IMR-90 (cell line): ENCODE measurements around the gene PBX4. TPM values are rescaled to one million over a fixed set of nuclear protein-coding genes. Genes with fewer than 3 reads are reported as not detected.

Source experiments
- ATAC-seq: fragments of 200-7000 bp; cut with Tn5 transposase; 2 replicates; pipeline ENCODE4 v1.9.1; 2020; ENCODE audit warnings: low read depth, mild to moderate bottlenecking, moderate library complexity
- BruUV-seq: library from RNA; stranded (reverse); fragments of 400-500 nt; replicated peaks from 2 replicates; lab custom pipeline; 2021; lab: Mats Ljungman, UMichigan
- CTCF ChIA-PET: fragments of 300-600 bp; formaldehyde crosslinking; extraction: SDS; loops from one replicate; lab custom pipeline; 2021; ENCODE audit warnings: antibody characterized with exemption; lab: Yijun Ruan, JAX
- POLR2A ChIA-PET: fragments of 300-600 bp; sonication (Branson Sonifier 250); formaldehyde crosslinking; loops from one replicate; lab custom pipeline; 2022; ENCODE audit warnings: antibody characterized with exemption; ENCODE audit not compliant: unreplicated experiment; lab: Charles Lee
- DNase-seq: peaks from one replicate; pipeline ENCODE4 v3.0.0; 2013
- H2AFZ ChIP-seq: replicated peaks from 2 replicates; pipeline ENCODE3; 2013; ENCODE audit warnings: low read length, mild to moderate bottlenecking; ENCODE audit not compliant: poor library complexity
- H2AK5ac ChIP-seq: 2 replicates; pipeline ENCODE4 v1.6.1; 2013; ENCODE audit warnings: low read depth, low read length, inconsistent platforms
- H2AK9ac ChIP-seq: replicated peaks from 2 replicates; pipeline ENCODE3; 2013; ENCODE audit warnings: mild to moderate bottlenecking, low read depth, low read length, moderate library complexity; ENCODE audit not compliant: poor library complexity
- H2BK120ac ChIP-seq: 2 replicates; pipeline ENCODE4 v1.6.1; 2013; ENCODE audit warnings: low read depth, low read length, inconsistent platforms
- H2BK15ac ChIP-seq: 3 replicates; pipeline ENCODE4 v1.6.1; 2013; ENCODE audit warnings: low read depth, low read length, inconsistent platforms
- H2BK20ac ChIP-seq: 2 replicates; pipeline ENCODE4 v1.6.1; 2013; ENCODE audit warnings: low read depth, mild to moderate bottlenecking, inconsistent platforms, low read length, moderate library complexity
- H2BK5ac ChIP-seq: 2 replicates; pipeline ENCODE4 v1.6.1; 2013; ENCODE audit warnings: mild to moderate bottlenecking, low read depth, low read length, inconsistent platforms; ENCODE audit not compliant: poor library complexity, severe bottlenecking
- H3K14ac ChIP-seq: replicated peaks from 2 replicates; pipeline ENCODE4 v1.6.1; 2013; ENCODE audit warnings: low read depth, low read length, inconsistent platforms
- H3K18ac ChIP-seq: 2 replicates; pipeline ENCODE4 v1.6.1; 2013; ENCODE audit warnings: low read depth, low read length, control low read depth
- H3K23ac ChIP-seq: 2 replicates; pipeline ENCODE4 v1.6.1; 2013; ENCODE audit warnings: low read depth, low read length, inconsistent platforms
- H3K27ac ChIP-seq: 2 replicates; pipeline ENCODE4 v1.5.1; 2013; ENCODE audit warnings: mild to moderate bottlenecking, control low read depth, low read length; ENCODE audit not compliant: insufficient read depth
- H3K27me3 ChIP-seq: 2 replicates; pipeline ENCODE4 v1.6.1; 2013; ENCODE audit warnings: low read length; ENCODE audit not compliant: control insufficient read depth, insufficient read depth
- H3K36me3 ChIP-seq: 2 replicates; pipeline ENCODE4 v1.6.1; 2013; ENCODE audit warnings: low read length, mixed read lengths; ENCODE audit not compliant: control insufficient read depth, insufficient read depth
- H3K4ac ChIP-seq: 2 replicates; pipeline ENCODE4 v1.6.1; 2013; ENCODE audit warnings: low read depth, low read length, inconsistent platforms
- H3K4me1 ChIP-seq: 2 replicates; pipeline ENCODE4 v1.6.1; 2013; ENCODE audit warnings: low read length, mixed read lengths; ENCODE audit not compliant: control insufficient read depth, insufficient read depth
- H3K4me2 ChIP-seq: 2 replicates; pipeline ENCODE4 v1.6.1; 2013; ENCODE audit warnings: low read depth, mild to moderate bottlenecking, control low read depth, low read length, moderate library complexity
- H3K4me3 ChIP-seq: 2 replicates; pipeline ENCODE4 v1.5.1; 2013; ENCODE audit warnings: low read depth, mild to moderate bottlenecking, control low read depth, low read length, moderate library complexity; ENCODE audit not compliant: insufficient read depth
- H3K56ac ChIP-seq: 2 replicates; pipeline ENCODE4 v1.6.1; 2013; ENCODE audit warnings: low read length, inconsistent platforms; ENCODE audit not compliant: insufficient read depth; ENCODE audit errors: extremely low read depth
- H3K79me1 ChIP-seq, 2 experiments: 2 replicates each; pipeline ENCODE4 v1.6.1; 2013; ENCODE audit warnings: low read length in 2 of 2, inconsistent platforms in 1 of 2, low read depth in 1 of 2
- H3K9ac ChIP-seq: 2 replicates; pipeline ENCODE4 v1.6.1; 2013; ENCODE audit warnings: low read depth, low read length, control low read depth
- H3K9me1 ChIP-seq: 2 replicates; pipeline ENCODE4 v1.6.1; 2013; ENCODE audit warnings: low read length, inconsistent platforms; ENCODE audit not compliant: insufficient read depth
- H3K9me3 ChIP-seq: 2 replicates; pipeline ENCODE4 v1.6.1; 2013; ENCODE audit warnings: low read length; ENCODE audit not compliant: control insufficient read depth, insufficient read depth
- H4K20me1 ChIP-seq: 2 replicates; pipeline ENCODE4 v1.6.1; 2013; ENCODE audit warnings: low read length, inconsistent platforms; ENCODE audit not compliant: insufficient read depth
- H4K5ac ChIP-seq: 2 replicates; pipeline ENCODE4 v1.6.1; 2013; ENCODE audit warnings: mild to moderate bottlenecking, low read depth, low read length, control low read depth
- H4K8ac ChIP-seq, 2 experiments: 2 replicates each; pipeline ENCODE4 v1.6.1; 2013; ENCODE audit warnings: low read depth in 2 of 2, low read length in 2 of 2, control low read depth in 1 of 2, inconsistent platforms in 1 of 2
- H4K91ac ChIP-seq: 2 replicates; pipeline ENCODE4 v1.6.1; 2013; ENCODE audit warnings: low read depth, low read length, inconsistent platforms; ENCODE audit not compliant: insufficient read depth
- BHLHE40 ChIP-seq: fragments of 150-350 bp; IDR thresholded peaks from 2 replicates; pipeline ENCODE4 v1.6.1; 2016; ENCODE audit warnings: mild to moderate bottlenecking, low read depth, low read length
- CEBPB ChIP-seq: IDR thresholded peaks from 2 replicates; pipeline ENCODE4 v1.6.1; 2012; ENCODE audit warnings: low read depth, low read length, improper control_type of control experiment
- CHD1 ChIP-seq: IDR thresholded peaks from 2 replicates; pipeline ENCODE4 v1.6.1; 2012; ENCODE audit warnings: low read depth, low read length, improper control_type of control experiment
- CTCF ChIP-seq: conservative IDR thresholded peaks from 2 replicates; pipeline ENCODE4 v1.5.1; 2012; ENCODE audit warnings: mild to moderate bottlenecking, low read depth, low read length, improper control_type of control experiment
- ELK1 ChIP-seq: fragments of 150-350 bp; IDR thresholded peaks from 2 replicates; pipeline ENCODE4 v1.6.1; 2016; ENCODE audit warnings: low read depth, mild to moderate bottlenecking, low read length, moderate library complexity, borderline replicate concordance
- FOS ChIP-seq: fragments of 150-350 bp; IDR thresholded peaks from 2 replicates; pipeline ENCODE4 v1.6.1; 2016; ENCODE audit warnings: low read depth, low read length
- MAFK ChIP-seq: IDR thresholded peaks from 2 replicates; pipeline ENCODE4 v1.6.1; 2012; ENCODE audit warnings: low read depth, low read length, improper control_type of control experiment
- MAZ ChIP-seq: IDR thresholded peaks from 2 replicates; pipeline ENCODE4 v1.6.1; 2012; ENCODE audit warnings: low read depth, mild to moderate bottlenecking, low read length, improper control_type of control experiment, moderate library complexity, borderline replicate concordance
- MXI1 ChIP-seq: IDR thresholded peaks from 2 replicates; pipeline ENCODE4 v1.6.1; 2012; ENCODE audit warnings: low read depth, mild to moderate bottlenecking, low read length, moderate library complexity, borderline replicate concordance
- NFE2L2 ChIP-seq: fragments of 150-350 bp; IDR thresholded peaks from 2 replicates; pipeline ENCODE4 v1.6.1; 2016; ENCODE audit warnings: low read depth, mild to moderate bottlenecking, low read length
- POLR2A ChIP-seq: IDR thresholded peaks from 2 replicates; pipeline ENCODE4 v1.6.1; 2012; ENCODE audit warnings: mild to moderate bottlenecking, low read depth, low read length
- RAD21 ChIP-seq: IDR thresholded peaks from 2 replicates; pipeline ENCODE4 v1.6.1; 2012; ENCODE audit warnings: low read length, improper control_type of control experiment
- RCOR1 ChIP-seq: IDR thresholded peaks from 2 replicates; pipeline ENCODE4 v1.6.1; 2012; ENCODE audit warnings: mild to moderate bottlenecking, low read length, improper control_type of control experiment; ENCODE audit not compliant: insufficient replicate concordance
- RFX5 ChIP-seq: IDR thresholded peaks from 2 replicates; pipeline ENCODE4 v1.8.0; 2012; ENCODE audit warnings: low read depth, mild to moderate bottlenecking, low read length, moderate library complexity
- SMC3 ChIP-seq: fragments of 150-350 bp; IDR thresholded peaks from 2 replicates; pipeline ENCODE4 v1.6.1; 2016; ENCODE audit warnings: low read depth, mild to moderate bottlenecking, antibody characterized with exemption, low read length, moderate library complexity
- USF2 ChIP-seq: fragments of 150-350 bp; IDR thresholded peaks from 2 replicates; pipeline ENCODE4 v1.6.1; 2017; ENCODE audit warnings: mild to moderate bottlenecking, antibody characterized with exemption, low read length, low read depth
- WGBS, 2 experiments: methylation state at CpG; one replicate each; pipeline versions ENCODE4 v1.1.5 to v1.1.7; 2013; ENCODE audit warnings: missing lambda C conversion rate in 2 of 2; ENCODE audit not compliant: insufficient read length in 1 of 2; ENCODE audit errors: extremely low coverage in 2 of 2; 5-methylcytosine and 5-hydroxymethylcytosine counted together
- dilution Hi-C: fragments of 300-500 bp; cut with HindIII; formaldehyde crosslinking; loops from one replicate; pipeline ENCODE4 v1.14.3; 2018; ENCODE audit warnings: low sequenced_read_pairs; ENCODE audit not compliant: unreplicated experiment
- in situ Hi-C: fragments of 300-500 bp; cut with MboI; formaldehyde crosslinking; loops from 3 replicates; pipeline ENCODE4 v1.14.3; 2019; ENCODE audit warnings: low sequenced_read_pairs, inconsistent platforms, mixed read lengths
- intact Hi-C: fragments of 100-400 bp; cut with micrococcal nuclease; formaldehyde crosslinking; loops from 2 replicates; pipeline ENCODE4 v1.10.0; 2022
- polyA plus RNA-seq, 3 experiments: library from polyadenylated mRNA; depleted of rRNA; stranded (reverse); fragments of >200 nt; gene quantifications; 2 replicates each; pipeline ENCODE4 v1.2.3, GENCODE V29; 2012; ENCODE audit warnings: low replicate concordance in 1 of 3
- total RNA-seq: library from RNA; depleted of rRNA; stranded (reverse); fragments of >200 nt; gene quantifications from 2 replicates; pipeline ENCODE4 v1.2.3, GENCODE V29; 2012

PBX4 gene
- total and polyA plus RNA-seq, 2 of the 4 experiments (the other 2 are of a cell fraction), result 0.90 to 2.9 TPM

GRCh38 chr19:19559931-19560330, 58.6 kb downstream of the PBX4 start:
- dilution Hi-C loops (no loop called here), in situ Hi-C loops (no loop called here), intact Hi-C loops (no loop called here)
- Histone ChIP-seq H3K23ac (no peak overlapping the region), H3K9ac (no peak overlapping the region), H4K8ac (no peak overlapping the region), H4K5ac (no peak overlapping the region), H3K9me1 (no peaks in the 10 kb centered on the region; the same call in 1 of the 2 replicates), H2BK120ac (no peak overlapping the region), H3K79me1 (no peaks in the 10 kb centered on the region), H2AK5ac (no peak overlapping the region), H3K56ac (no peak overlapping the region), H2AK9ac (peak overlapping the region; percentile 5), H4K91ac (no peak overlapping the region), H3K4me2 (no peak overlapping the region), H3K18ac (no peak overlapping the region), H3K27ac (no peak overlapping the region), H3K4me3 (no peak overlapping the region), H2BK5ac (no peak overlapping the region), H3K14ac (no peak overlapping the region), H4K20me1 (no peaks in the 10 kb centered on the region), H3K27me3 (no peaks in the 10 kb centered on the region), H3K4me1 (no peaks in the 10 kb centered on the region), H2BK20ac (no peak overlapping the region), H2AFZ (no peak overlapping the region), H3K9me3 (no peaks in the 10 kb centered on the region), H3K36me3 (no peaks in the 10 kb centered on the region), H3K4ac (no peak overlapping the region), H2BK15ac (no peak overlapping the region)
- ChIA-PET POLR2A (interaction anchor here (0.7 kb wide), 1 partner anchor 64 kb away, joined by 3 read pairs; no protein-coding TSS in a partner anchor), CTCF (no interaction called here)
- WGBS, 2 experiments, result no CpG with 5 or more reads among the region's 4 CpGs
- TF ChIP-seq BHLHE40, result no peak
- no peak for TF ChIP-seq CHD1
- no peak for TF ChIP-seq MAZ
- TF ChIP-seq SMC3, result no peak
- no peak for TF ChIP-seq MAFK
- no peak for TF ChIP-seq USF2
- no peak for TF ChIP-seq RAD21
- no peak for TF ChIP-seq NFE2L2
- no peak for TF ChIP-seq CEBPB
- no peak for TF ChIP-seq ELK1
- no peak for TF ChIP-seq MXI1
- TF ChIP-seq RCOR1, result no peak
- no peak for TF ChIP-seq RFX5
- no peak for TF ChIP-seq FOS
- no peak for TF ChIP-seq POLR2A
- no peak for TF ChIP-seq CTCF
- no peak for ATAC-seq
- DNase-seq, result no peak
- no TSS peak for BruUV-seq
